HCT116 (cell line): ENCODE data around the gene ZNF839. TPM values are rescaled to one million over a fixed set of nuclear protein-coding genes. Genes with fewer than 3 reads are reported as not detected.

Source experiments
- ATAC-seq: fragments of 200-7000 bp; cut with Tn5 transposase; 2 replicates; pipeline ENCODE4 v1.9.1; 2020; ENCODE audit warnings: mild to moderate bottlenecking, moderate library complexity
- BruUV-seq: library from RNA; stranded (reverse); fragments of 400-500 nt; replicated peaks from 2 replicates; lab custom pipeline; 2021; lab: Mats Ljungman, UMichigan
- CTCF ChIA-PET: fragments of 300-600 bp; sonication (Branson Sonifier 250); formaldehyde crosslinking; loops from one replicate; lab custom pipeline; 2021; ENCODE audit warnings: antibody characterized with exemption; lab: Charles Lee
- POLR2A ChIA-PET: fragments of 300-600, 350-600 bp; sonication (Branson Sonifier 250); formaldehyde crosslinking; loops from one replicate; lab custom pipeline; 2021; ENCODE audit warnings: antibody characterized with exemption; lab: Charles Lee
- RAD21 ChIA-PET, 2 experiments: fragments of 300-600 bp; sonication (Branson Sonifier 250); formaldehyde crosslinking; loops; one replicate each; lab custom pipeline; 2023; ENCODE audit warnings: low total read pairs in 2 of 2; ENCODE audit not compliant: uncharacterized antibody in 2 of 2, unreplicated experiment in 2 of 2, low non-redundant PET in 1 of 2; lab: Charles Lee
- DNase-seq: peaks from one replicate; pipeline ENCODE4 v3.0.0-alpha.2; 2010; ENCODE audit warnings: low read depth, low spot score
- H2AFZ ChIP-seq: fragments of 200-600 bp; shearing (Covaris generic), sonication (generic); 2 replicates; pipeline ENCODE4 v1.6.1; 2017; ENCODE audit warnings: low read depth, mixed run types, mixed read lengths, antibody characterized with exemption, low read length; ENCODE audit not compliant: poor library complexity, severe bottlenecking
- H3K27ac ChIP-seq: 2 replicates; pipeline ENCODE4 v1.5.1; 2012; ENCODE audit warnings: low read depth, low read length
- H3K27me3 ChIP-seq: fragments of 200-600 bp; sonication (generic); 2 replicates; pipeline ENCODE4 v1.6.1; 2016; ENCODE audit warnings: mixed run types, low read length, mixed read lengths; ENCODE audit not compliant: insufficient read depth
- H3K36me3 ChIP-seq, 2 experiments: fragments of 200-500 bp in 1 of 2; fragments of 200-600 bp in 1 of 2; sonication (Bioruptor generic) in 1 of 2; sonication (generic) in 1 of 2; 2 replicates each; pipeline versions ENCODE4 v1.5.1 to v1.6.1; 2014 to 2016; ENCODE audit warnings: low read length in 2 of 2, inconsistent platforms in 1 of 2, mixed read lengths in 1 of 2, mixed run types in 1 of 2; ENCODE audit not compliant: insufficient read depth in 2 of 2, control insufficient read depth in 1 of 2
- H3K4me1 ChIP-seq, 2 experiments: fragments of 200-600 bp in 1 of 2; sonication (generic) in 1 of 2; 2 replicates each; pipeline versions ENCODE4 v1.5.1 to v1.6.1; 2012 to 2017; ENCODE audit warnings: low read length in 2 of 2, inconsistent platforms in 1 of 2, mild to moderate bottlenecking in 1 of 2, mixed read lengths in 1 of 2, mixed run types in 1 of 2, moderate library complexity in 1 of 2; ENCODE audit not compliant: insufficient read depth in 2 of 2, control insufficient read depth in 1 of 2
- H3K4me2 ChIP-seq: fragments of 200-600 bp; sonication (generic); 2 replicates; pipeline ENCODE4 v1.6.1; 2017; ENCODE audit warnings: mixed run types, low read length, mixed read lengths
- H3K4me3 ChIP-seq, 2 experiments: fragments of 200-600 bp in 1 of 2; sonication (generic) in 1 of 2; replicated peaks in 1 of 2; 2 replicates each; pipeline ENCODE4 v1.5.1; 2011 to 2016; ENCODE audit warnings: low read length in 2 of 2, control low read depth in 1 of 2, low read depth in 1 of 2, mild to moderate bottlenecking in 1 of 2, mixed read lengths in 1 of 2, mixed run types in 1 of 2
- H3K79me2 ChIP-seq: fragments of 200-600 bp; sonication (generic); 2 replicates; pipeline ENCODE4 v1.6.1; 2017; ENCODE audit warnings: mild to moderate bottlenecking, mixed run types, low read length, moderate library complexity, mixed read lengths; ENCODE audit not compliant: insufficient read depth
- H3K9ac ChIP-seq: fragments of 200-600 bp; sonication (generic); 2 replicates; pipeline ENCODE4 v1.6.1; 2016; ENCODE audit warnings: low read length, mixed read lengths
- H3K9me2 ChIP-seq: fragments of 200-600 bp; sonication (generic), shearing (Covaris generic); 2 replicates; pipeline ENCODE4 v1.6.1; 2017; ENCODE audit warnings: mixed run types, mild to moderate bottlenecking, moderate library complexity; ENCODE audit not compliant: insufficient read depth
- H3K9me3 ChIP-seq, 2 experiments: fragments of 200-500 bp in 1 of 2; fragments of 200-600 bp in 1 of 2; sonication (Bioruptor generic) in 1 of 2; sonication (generic) in 1 of 2; 2 replicates each; pipeline ENCODE4 v1.6.1; 2014 to 2017; ENCODE audit warnings: low read length in 2 of 2, mixed read lengths in 2 of 2, inconsistent platforms in 1 of 2, low read depth in 1 of 2, mild to moderate bottlenecking in 1 of 2, mixed run types in 1 of 2, moderate library complexity in 1 of 2; ENCODE audit not compliant: control insufficient read depth in 1 of 2, insufficient read depth in 1 of 2
- H4K20me1 ChIP-seq: fragments of 200-600 bp; sonication (generic), shearing (Covaris generic); 2 replicates; pipeline ENCODE4 v1.6.1; 2017; ENCODE audit warnings: mixed run types, mild to moderate bottlenecking, moderate library complexity; ENCODE audit not compliant: insufficient read depth
- ATF3 ChIP-seq: IDR thresholded peaks from 2 replicates; pipeline ENCODE4 v1.6.1; 2012
- CBX3 ChIP-seq: IDR thresholded peaks from 2 replicates; pipeline ENCODE4 v1.6.1; 2012; ENCODE audit warnings: low read depth
- CTCF ChIP-seq, 3 experiments: fragments of 200-600 bp in 1 of 3; sonication (generic) in 1 of 3; IDR thresholded peaks in 2 of 3; conservative IDR thresholded peaks in 1 of 3; 2 replicates each; pipeline ENCODE4 v1.5.1; 2012 to 2017; ENCODE audit warnings: low read depth in 2 of 3, low read length in 2 of 3, antibody characterized with exemption in 1 of 3, borderline replicate concordance in 1 of 3, control low read depth in 1 of 3, mild to moderate bottlenecking in 1 of 3, mixed read lengths in 1 of 3, mixed run types in 1 of 3, moderate library complexity in 1 of 3; ENCODE audit not compliant: insufficient read depth in 1 of 3
- EGR1 ChIP-seq: IDR thresholded peaks from 2 replicates; pipeline ENCODE4 v1.6.1; 2012; ENCODE audit warnings: low read depth
- ELF1 ChIP-seq: IDR thresholded peaks from 2 replicates; pipeline ENCODE4 v1.6.1; 2012; ENCODE audit warnings: low read depth, borderline replicate concordance
- POLR2A ChIP-seq: IDR thresholded peaks from 2 replicates; pipeline ENCODE4 v1.7.0; 2011; ENCODE audit warnings: borderline replicate concordance; ENCODE audit not compliant: insufficient read depth, insufficient read length; ENCODE audit errors: extremely low read depth
- POLR2AphosphoS5 ChIP-seq: IDR thresholded peaks from 2 replicates; pipeline ENCODE4 v1.6.1; 2011; ENCODE audit warnings: mild to moderate bottlenecking, low read depth, low read length, moderate library complexity
- SIN3A ChIP-seq: IDR thresholded peaks from 2 replicates; pipeline ENCODE4 v1.6.1; 2012; ENCODE audit warnings: low read depth
- SP1 ChIP-seq: IDR thresholded peaks from 2 replicates; pipeline ENCODE4 v1.6.1; 2012; ENCODE audit warnings: low read depth
- SRF ChIP-seq: IDR thresholded peaks from 2 replicates; pipeline ENCODE4 v1.6.1; 2012; ENCODE audit warnings: low read depth
- ZBTB33 ChIP-seq: IDR thresholded peaks from 2 replicates; pipeline ENCODE4 v1.6.1; 2011; ENCODE audit warnings: mild to moderate bottlenecking, low read length, moderate library complexity; ENCODE audit not compliant: insufficient replicate concordance; ENCODE audit errors: extremely low read depth
- ZFX ChIP-seq: fragments of 450-650 bp; IDR thresholded peaks from 2 replicates; pipeline ENCODE4 v1.6.1; 2017
- ZNF274 ChIP-seq: fragments of 200-500 bp; sonication (Bioruptor generic); IDR thresholded peaks from 2 replicates; pipeline ENCODE4 v1.6.1; 2014; ENCODE audit warnings: mild to moderate bottlenecking, low read depth, low read length, inconsistent platforms
- intact Hi-C: fragments of 100-400 bp; cut with micrococcal nuclease; formaldehyde crosslinking; loops from 2 replicates; pipeline ENCODE4 v1.10.0; 2022
- total RNA-seq: library from RNA; stranded (reverse); gene quantifications from one replicate; pipeline ENCODE4 v1.2.1, GENCODE V29; 2021; ENCODE audit not compliant: unreplicated experiment

The ZNF839 gene
- total RNA-seq, 1 experiment from 2014 or later = 17.7 TPM

GRCh38 chr14:102371361-102371760 lies 51.8 kb downstream of the ZNF839 start:
- H4K20me1 ChIP-seq = no peaks in the 10 kb centered on the region
- H3K9me2 ChIP-seq = no peaks in the 10 kb centered on the region
- H3K4me1 ChIP-seq = no peaks in the 10 kb centered on the region
- H3K27me3 ChIP-seq = no peaks in the 10 kb centered on the region
- DNase-seq = no peak
- H3K27ac ChIP-seq = no peak overlapping the region
- no peak overlapping the region for H3K4me2 ChIP-seq
- H3K79me2 ChIP-seq = peaks cover 20% of the 10 kb centered on the region; the same call in 1 of the 2 replicates
- intact Hi-C loops = no loop called here
- BruUV-seq = no TSS peak
- ChIA-PET CTCF (no interaction called here), RAD21 (no interaction called here), POLR2A (no interaction called here)
- H3K36me3 ChIP-seq = no peaks in the 10 kb centered on the region
- no peak for TF ChIP-seq ELF1
- no peak for TF ChIP-seq POLR2AphosphoS5
- TF ChIP-seq CTCF (IDR thresholded peaks at IDR 0.05 in 2 of 3, conservative IDR thresholded peaks at IDR 0.05 in 1 of 3; ENCODE audit: borderline replicate concordance in 1 of 3, insufficient read depth in 1 of 3, low read depth in 2 of 3, low read length in 2 of 3) = no peak
- TF ChIP-seq ZFX = no peak
- no peak for TF ChIP-seq CBX3
- TF ChIP-seq ZNF274 = no peak
- no peak for TF ChIP-seq SP1
- no peak for TF ChIP-seq ATF3
- no peak for TF ChIP-seq ZBTB33
- no peak for TF ChIP-seq SRF
- no peak for TF ChIP-seq SIN3A
- no peak for TF ChIP-seq EGR1
- TF ChIP-seq POLR2A = no peak
- no peak overlapping the region for H2AFZ ChIP-seq
- H3K9ac ChIP-seq = no peak overlapping the region
- H3K9me3 ChIP-seq = no peaks in the 10 kb centered on the region
- no peak overlapping the region for H3K4me3 ChIP-seq
- ATAC-seq = no peak
